Uterus (tissue), 4 donors: Measurements from ENCODE around the gene OSGEPL1. TPM values are rescaled to one million over a fixed set of nuclear protein-coding genes. Genes with fewer than 3 reads are reported as not detected.

Source experiments
- DNase-seq, 2 donors: peaks; one replicate each; pipeline ENCODE4 v3.0.0-alpha.2; 2019 to 2020
- H3K27ac ChIP-seq, 2 donors: fragments of 200-600 bp; sonication (generic); 1 replicate in 1 of 2; 2 replicates in 1 of 2; pipeline ENCODE4 v1.5.1; 2016 to 2018
- H3K27me3 ChIP-seq, 2 donors: fragments of 200-600 bp; sonication (generic); one replicate each; pipeline ENCODE4 v1.5.1; 2018 to 2019; ENCODE audit warnings: control low read depth in 1 of 2
- H3K36me3 ChIP-seq, 2 donors: fragments of 200-600 bp; sonication (generic); one replicate each; pipeline ENCODE4 v1.5.1; 2019; ENCODE audit warnings: control low read depth in 1 of 2
- H3K4me1 ChIP-seq, 2 donors: fragments of 200-600 bp; sonication (generic); one replicate each; pipeline ENCODE4 v1.5.1; 2018 to 2019; ENCODE audit warnings: control low read depth in 1 of 2
- H3K4me3 ChIP-seq, 2 donors: fragments of 200-600 bp; sonication (generic); 1 replicate in 1 of 2; 2 replicates in 1 of 2; pipeline ENCODE4 v1.5.1; 2018 to 2019; ENCODE audit warnings: mild to moderate bottlenecking in 1 of 2
- H3K9me3 ChIP-seq, 2 donors: fragments of 200-600 bp; sonication (generic); one replicate each; pipeline ENCODE4 v1.5.1; 2019; ENCODE audit warnings: control low read depth in 1 of 2
- POLR2A ChIP-seq, 2 donors: fragments of 450-650 bp; IDR thresholded peaks; one replicate each; pipeline ENCODE4 v1.6.1; 2016; ENCODE audit warnings: antibody characterized with exemption in 2 of 2, mild to moderate bottlenecking in 1 of 2, moderate library complexity in 1 of 2
- intact Hi-C: fragments of 100-400 bp; cut with DNase I; formaldehyde crosslinking; loops from one replicate; pipeline ENCODE4 v1.15.1; 2023; ENCODE audit warnings: low total_unique reads
- total RNA-seq, 4 donors: library from RNA; depleted of rRNA in 3 of 4; stranded (reverse); fragments of >200 nt in 3 of 4; gene quantifications; one replicate each; pipeline versions ENCODE4 v1.1.0 to v1.2.4, GENCODE V29; 2014 to 2023
- TF ChIP-seq, protein P1 (sequence below), 4 experiments: fragments of 200-600 bp in 2 of 4; fragments of 450-650 bp in 2 of 4; sonication (generic) in 2 of 4; IDR thresholded peaks; one replicate each; pipeline ENCODE4 v1.5.1; 2016 to 2019; ENCODE audit warnings: antibody characterized with exemption in 4 of 4, mild to moderate bottlenecking in 2 of 4, moderate library complexity in 1 of 4
- donor health status: DM: yes; HTN: yes; CAD: no.

Gene OSGEPL1
- total RNA-seq, 4 donors from 2014 or later = 3.6 to 28.2 (median 6.2) TPM

DNA sequence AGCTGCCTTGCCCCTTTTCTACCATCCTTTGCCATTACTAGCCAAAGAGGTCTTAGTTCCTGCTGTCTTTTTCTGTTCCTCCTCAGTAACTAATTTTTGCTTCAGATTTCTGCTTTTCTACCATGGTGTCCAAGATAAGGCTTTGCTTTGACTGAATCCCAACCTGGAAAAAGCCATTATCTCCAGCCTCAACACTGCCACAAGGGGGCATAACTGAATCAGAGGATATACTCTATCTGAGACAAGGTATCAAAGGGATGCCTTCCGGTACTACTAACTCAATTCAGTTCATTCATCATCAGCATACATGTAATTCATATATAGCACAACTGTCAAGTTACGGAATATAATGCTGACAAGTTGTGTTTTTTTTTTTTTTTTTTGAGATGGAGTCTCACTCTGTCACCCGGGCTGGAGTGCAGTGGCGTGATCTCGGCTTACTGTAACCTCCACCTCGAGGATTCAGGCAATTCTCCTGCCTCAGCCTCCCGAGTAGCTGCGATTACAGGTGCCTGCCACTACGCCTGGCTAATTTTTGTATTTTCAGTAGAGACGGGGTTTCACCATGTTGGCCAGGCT lies 11.4 kb downstream of the OSGEPL1 start:
- intact Hi-C loops = no loop called here
- Histone ChIP-seq H3K36me3 (no peaks in the 10 kb centered on the region), H3K4me3 (no peak overlapping the region), H3K27ac (no peak overlapping the region), H3K4me1 (no peaks in the 10 kb centered on the region), H3K9me3 (no peaks in the 10 kb centered on the region), H3K27me3 (no peaks in the 10 kb centered on the region)
- TF ChIP-seq POLR2A (IDR thresholded peaks at IDR 0.05) = no peak
- TF ChIP-seq, protein P1, sequence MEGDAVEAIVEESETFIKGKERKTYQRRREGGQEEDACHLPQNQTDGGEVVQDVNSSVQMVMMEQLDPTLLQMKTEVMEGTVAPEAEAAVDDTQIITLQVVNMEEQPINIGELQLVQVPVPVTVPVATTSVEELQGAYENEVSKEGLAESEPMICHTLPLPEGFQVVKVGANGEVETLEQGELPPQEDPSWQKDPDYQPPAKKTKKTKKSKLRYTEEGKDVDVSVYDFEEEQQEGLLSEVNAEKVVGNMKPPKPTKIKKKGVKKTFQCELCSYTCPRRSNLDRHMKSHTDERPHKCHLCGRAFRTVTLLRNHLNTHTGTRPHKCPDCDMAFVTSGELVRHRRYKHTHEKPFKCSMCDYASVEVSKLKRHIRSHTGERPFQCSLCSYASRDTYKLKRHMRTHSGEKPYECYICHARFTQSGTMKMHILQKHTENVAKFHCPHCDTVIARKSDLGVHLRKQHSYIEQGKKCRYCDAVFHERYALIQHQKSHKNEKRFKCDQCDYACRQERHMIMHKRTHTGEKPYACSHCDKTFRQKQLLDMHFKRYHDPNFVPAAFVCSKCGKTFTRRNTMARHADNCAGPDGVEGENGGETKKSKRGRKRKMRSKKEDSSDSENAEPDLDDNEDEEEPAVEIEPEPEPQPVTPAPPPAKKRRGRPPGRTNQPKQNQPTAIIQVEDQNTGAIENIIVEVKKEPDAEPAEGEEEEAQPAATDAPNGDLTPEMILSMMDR (IDR thresholded peaks at IDR 0.05) = peak; percentile 12 to 51 (median 45)
- peak in 1 of 2 donors; percentile 29 for DNase-seq

- no peaks in the 10 kb centered on the region for H3K27me3 ChIP-seq
- TF ChIP-seq, protein P1 (IDR thresholded peaks at IDR 0.05) = no peak
- no peak for TF ChIP-seq POLR2A (IDR thresholded peaks at IDR 0.05)
- intact Hi-C loops = no loop called here
- H3K36me3 ChIP-seq = no peaks in the 10 kb centered on the region
- no peak overlapping the region for H3K27ac ChIP-seq
- no peaks in the 10 kb centered on the region for H3K4me1 ChIP-seq
- no peak for DNase-seq
- no peak overlapping the region for H3K4me3 ChIP-seq
- H3K9me3 ChIP-seq = no peaks in the 10 kb centered on the region
These were observed 33.2 kb downstream of the OSGEPL1 start for GRCh38 chr2:189729430-189729829.

DNA sequence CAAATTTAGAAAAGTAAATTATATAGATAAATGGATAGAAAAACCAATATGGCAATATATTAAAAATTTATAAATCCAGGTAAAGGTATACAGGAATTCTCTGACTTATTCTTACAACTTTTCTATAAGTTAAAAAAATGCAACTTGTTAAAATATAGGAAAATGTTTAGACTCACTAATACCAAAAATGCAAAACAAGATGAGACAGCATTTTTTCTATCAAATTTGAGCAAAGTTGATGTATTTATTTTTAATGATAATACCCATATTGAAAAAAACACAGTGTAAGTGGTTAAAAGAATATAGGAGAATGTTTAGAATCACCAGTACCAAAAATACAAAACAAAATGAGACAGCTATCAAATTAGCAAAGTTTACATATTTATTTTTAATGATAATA lies 35.7 kb downstream of the OSGEPL1 start:
- Histone ChIP-seq H3K27me3 (no peaks in the 10 kb centered on the region), H3K9me3 (no peaks in the 10 kb centered on the region), H3K27ac (no peak overlapping the region), H3K4me1 (no peaks in the 10 kb centered on the region), H3K4me3 (no peak overlapping the region), H3K36me3 (no peaks in the 10 kb centered on the region)
- no peak for TF ChIP-seq POLR2A (IDR thresholded peaks at IDR 0.05)
- TF ChIP-seq, protein P1 (IDR thresholded peaks at IDR 0.05) = no peak
- intact Hi-C loops = no loop called here
- no peak for DNase-seq

- no peak for DNase-seq
- no peaks in the 10 kb centered on the region for H3K9me3 ChIP-seq
- no peak overlapping the region for H3K27ac ChIP-seq
- no peaks in the 10 kb centered on the region for H3K4me1 ChIP-seq
- intact Hi-C loops = no loop called here
- no peak overlapping the region for H3K4me3 ChIP-seq
- TF ChIP-seq, protein P1 (IDR thresholded peaks at IDR 0.05) = no peak
- no peaks in the 10 kb centered on the region for H3K27me3 ChIP-seq
- no peaks in the 10 kb centered on the region for H3K36me3 ChIP-seq
These were observed 36.3 kb downstream of the OSGEPL1 start for GRCh38 chr2:189726271-189726670.

- intact Hi-C loops = no loop called here
- Histone ChIP-seq H3K4me1 (no peaks in the 10 kb centered on the region), H3K27ac (no peak overlapping the region), H3K9me3 (no peaks in the 10 kb centered on the region), H3K27me3 (no peaks in the 10 kb centered on the region), H3K36me3 (no peaks in the 10 kb centered on the region), H3K4me3 (no peak overlapping the region)
- TF ChIP-seq, protein P1 (IDR thresholded peaks at IDR 0.05) = no peak
- TF ChIP-seq POLR2A (IDR thresholded peaks at IDR 0.05) = no peak
- no peak for DNase-seq
These were observed 39.4 kb downstream of the OSGEPL1 start for GRCh38 chr2:189723192-189723591.
